Activated CD4-positive, alpha-beta T cell treated with anti-CD3 and anti-CD28 coated beads for 36 hours (primary cell): ENCODE measurements around the gene C2orf81. TPM values are rescaled to one million over a fixed set of nuclear protein-coding genes. Genes with fewer than 3 reads are reported as not detected.
A peak's percentile ranks its signal among the peaks of the same experiment; 100 is the strongest.
"Not testable (repeated sequence)": the region's sequence is repeated elsewhere in the genome, so short reads cannot be mapped to it uniquely, and the experiment has no call there.

Source experiments
- ATAC-seq: fragments of 200-7000 bp; cut with Tn5 transposase; one replicate; pipeline ENCODE4 v1.10.0; 2021; ENCODE audit warnings: mild to moderate bottlenecking, moderate library complexity
- CTCF ChIA-PET: fragments of 350-600 bp; sonication (Branson Sonifier 250); formaldehyde crosslinking; loops from one replicate; lab custom pipeline; 2021; ENCODE audit warnings: antibody characterized with exemption; lab: Charles Lee
- POLR2A ChIA-PET: fragments of 350-600 bp; sonication (Branson Sonifier 250); formaldehyde crosslinking; loops from one replicate; lab custom pipeline; 2021; ENCODE audit warnings: antibody characterized with exemption, inconsistent platforms; lab: Charles Lee
- DNase-seq: peaks from one replicate; pipeline ENCODE4 v3.0.0-alpha.2; 2020
- H3K27ac Mint-ChIP-seq: one replicate; pipeline ENCODE4 v1.8.0; 2021; ENCODE audit warnings: mixed read lengths
- H3K27me3 Mint-ChIP-seq: one replicate; pipeline ENCODE4 v1.8.0; 2021; ENCODE audit warnings: mixed read lengths
- H3K36me3 Mint-ChIP-seq: one replicate; pipeline ENCODE4 v1.8.0; 2021; ENCODE audit warnings: low read depth, mixed read lengths
- H3K4me1 Mint-ChIP-seq: one replicate; pipeline ENCODE4 v1.8.0; 2021; ENCODE audit warnings: mixed read lengths
- H3K4me3 Mint-ChIP-seq: one replicate; pipeline ENCODE4 v1.8.0; 2021; ENCODE audit warnings: mild to moderate bottlenecking, moderate library complexity, mixed read lengths
- H3K9me3 Mint-ChIP-seq: one replicate; pipeline ENCODE4 v1.8.0; 2021; ENCODE audit warnings: low read depth, mixed read lengths
- intact Hi-C, 2 experiments: fragments of 100-400 bp; cut with DNase I in 1 of 2; cut with micrococcal nuclease in 1 of 2; formaldehyde crosslinking; loops; one replicate each; pipeline versions ENCODE4 v1.14.2 to v1.15.1; 2022 to 2024; cut with DNase I, micrococcal nuclease
- total RNA-seq, 2 experiments: library from RNA; stranded (reverse); gene quantifications; one replicate each; pipeline ENCODE4 v1.2.3, GENCODE V29; 2021

Gene C2orf81
- total RNA-seq, 2 experiments from 2014 or later = 4.5 to 4.9 TPM

- DNase-seq, POLR2A ChIA-PET, ATAC-seq, H3K36me3 Mint-ChIP-seq, H3K4me1 Mint-ChIP-seq, intact Hi-C loops, H3K9me3 Mint-ChIP-seq: not testable (repeated sequence)
- CTCF ChIA-PET = interaction anchor here (2.5 kb wide), 1 partner anchor 12 kb away, joined by 12 read pairs; the partner anchor contains the start of gene INO80B
- peaks cover 33% of the 10 kb centered on the region for H3K27me3 Mint-ChIP-seq
- H3K4me3 Mint-ChIP-seq = peak overlapping the region; percentile 44
- H3K27ac Mint-ChIP-seq = peak overlapping the region; percentile 37
Observed at GRCh38 chr2:74442483-74443297, 21.3 kb upstream of the C2orf81 start.

DNA sequence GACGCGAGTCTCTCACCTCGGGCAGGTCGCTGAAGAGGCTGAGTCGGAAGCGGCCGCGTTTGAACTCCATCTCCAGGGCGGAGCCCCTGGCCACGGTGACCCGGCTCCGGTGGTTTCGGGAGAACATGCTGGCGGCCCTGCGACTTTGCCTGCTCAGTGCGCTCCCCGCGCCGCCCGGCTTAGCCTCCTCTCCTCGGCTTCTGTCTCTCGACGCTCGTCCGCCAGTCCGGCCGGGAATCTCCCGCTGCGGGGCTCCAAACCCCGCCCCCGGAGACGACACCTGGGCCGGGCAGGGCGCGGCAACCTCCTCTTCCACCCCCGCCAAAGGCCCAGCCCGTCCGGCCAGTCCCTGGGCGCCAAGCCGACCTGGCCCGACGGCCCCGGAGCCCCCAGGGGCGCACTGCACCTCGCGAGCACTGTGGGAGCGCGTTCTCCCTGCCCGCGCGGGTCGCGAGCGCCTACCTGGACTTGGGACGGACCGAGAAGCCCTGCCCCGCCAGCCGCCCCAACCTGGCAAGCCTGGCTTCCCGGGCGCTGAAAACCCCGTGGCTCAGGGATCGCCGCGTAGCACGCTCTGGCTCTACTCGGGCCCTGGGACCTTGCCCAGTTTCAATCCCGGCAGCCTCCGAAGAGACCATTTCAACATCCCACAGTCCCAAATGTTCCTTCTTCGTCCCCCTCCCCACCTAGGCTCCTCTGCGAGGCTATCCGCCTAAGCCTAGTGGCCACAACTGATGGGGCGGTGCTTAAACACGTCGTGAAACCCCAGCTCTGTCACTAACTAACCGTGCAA is 20.5 kb upstream of the C2orf81 start, which contains the start of gene RTKN:
RTKN (minus strand) TSS at position 248 of the 793 bp plus-strand sequence; CDS start at position 127, 121 bp downstream.
- Mint-ChIP-seq H3K27ac (peak within 1 kb of the TSS; percentile 37), H3K4me1 (peaks cover 10% of the 10 kb centered on the region), H3K4me3 (peak within 1 kb of the TSS; percentile 44), H3K9me3 (no peaks in the 10 kb centered on the region), H3K27me3 (peaks cover 31% of the 10 kb centered on the region), H3K36me3 (no peaks in the 10 kb centered on the region)
- intact Hi-C loops = loop anchor here in 1 of 2 experiments (1.0 kb wide), 1 partner anchor 12 kb away; no protein-coding TSS in a partner anchor
- no peak for ATAC-seq
- CTCF ChIA-PET = interaction anchor here (0.6 to 2.5 kb wide), 4 partner anchors 13 to 257 kb away, joined by 3 to 12 read pairs (median 5); partner anchors contain the start of gene INO80B
- POLR2A ChIA-PET = no interaction called here
- peak; percentile 63 for DNase-seq

DNA sequence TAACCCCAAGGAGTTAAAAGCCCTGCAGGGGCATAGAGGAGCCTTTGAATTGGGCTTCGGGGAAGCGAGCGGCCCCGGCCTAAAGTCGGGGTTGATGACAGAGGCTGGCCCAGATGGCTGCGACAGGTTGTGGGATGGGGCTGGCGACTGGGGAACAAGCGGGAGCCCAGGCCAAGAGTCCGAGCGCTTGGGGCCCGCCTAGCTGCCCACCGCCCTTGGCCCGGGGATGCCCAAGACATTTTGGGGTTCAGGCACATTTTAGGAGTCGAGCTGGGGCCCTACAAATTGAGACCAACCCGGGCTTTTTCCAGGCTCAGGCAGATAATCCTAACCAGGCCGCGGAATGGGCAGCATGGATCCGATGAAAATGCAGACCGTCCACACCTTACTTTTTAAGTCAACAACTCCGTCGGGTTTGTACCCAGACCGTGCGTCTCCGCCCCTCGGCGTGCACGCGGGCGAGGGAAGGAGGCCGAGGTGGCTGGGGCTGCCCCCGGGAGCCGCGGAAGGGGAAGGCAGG is 19.8 kb upstream of the C2orf81 start:
- ChIA-PET CTCF (interaction anchor here (0.6 to 1.8 kb wide), 7 partner anchors 10 to 256 kb away, joined by 3 to 8 read pairs (median 5); partner anchors contain the start of gene INO80B), POLR2A (no interaction called here)
- Mint-ChIP-seq H3K36me3 (no peaks in the 10 kb centered on the region), H3K27me3 (peaks cover 31% of the 10 kb centered on the region), H3K4me3 (peak overlapping the region; percentile 10), H3K4me1 (peaks cover 10% of the 10 kb centered on the region), H3K27ac (no peak overlapping the region), H3K9me3 (no peaks in the 10 kb centered on the region)
- no peak for DNase-seq
- peak; percentile 57 for ATAC-seq
- intact Hi-C loops = loop anchor here in 1 of 2 experiments (1.0 kb wide), 1 partner anchor 13 kb away; no protein-coding TSS in a partner anchor

DNA sequence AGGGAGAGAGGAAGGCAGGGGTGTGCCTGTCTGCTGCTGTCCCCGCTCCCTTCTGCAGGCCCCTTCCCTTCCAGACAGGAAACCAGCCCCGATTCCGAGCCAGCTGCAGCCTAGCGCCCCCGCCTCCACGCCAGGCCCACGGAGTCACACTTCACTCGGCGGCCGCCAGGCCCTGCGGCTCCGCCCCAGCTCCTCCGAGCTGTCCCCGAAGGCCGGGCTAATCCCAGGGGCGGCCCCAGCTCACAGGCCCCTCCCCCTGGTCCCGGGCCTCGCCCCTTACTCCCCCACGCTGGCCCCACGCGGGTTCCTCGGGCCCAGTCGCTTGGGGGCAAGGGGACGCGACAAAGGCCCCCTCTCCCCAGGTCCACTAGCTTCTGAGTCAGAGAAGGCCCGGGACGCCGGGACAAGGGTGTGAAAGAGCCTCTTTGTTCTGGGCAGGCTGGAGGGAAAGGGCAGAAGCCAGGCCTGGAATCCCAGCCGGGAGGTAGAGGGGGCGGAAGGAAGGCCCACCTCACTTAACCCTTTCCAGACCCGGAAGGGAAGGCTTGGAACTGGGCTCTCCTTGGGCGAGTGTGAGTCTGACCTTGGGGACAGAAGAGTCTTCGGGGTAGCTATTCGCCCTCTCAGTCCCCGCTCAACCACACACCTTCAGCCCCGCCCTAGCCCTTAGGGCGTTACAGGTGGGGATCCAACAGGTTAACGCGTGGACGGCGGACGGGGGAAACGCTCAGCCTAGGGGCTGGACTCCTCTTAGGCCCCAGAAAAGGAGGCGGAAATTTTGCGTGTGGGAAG is 19.2 kb upstream of the C2orf81 start:
- ChIA-PET POLR2A (interaction anchor here (0.6 kb wide), 1 partner anchor 13 kb away, joined by 5 read pairs; no protein-coding TSS in a partner anchor), CTCF (interaction anchor here (0.7 to 1.8 kb wide), 11 partner anchors 9 to 191 kb away, joined by 3 to 8 read pairs (median 5); partner anchors contain the start of genes INO80B and PCGF1)
- no peaks in the 10 kb centered on the region for H3K36me3 Mint-ChIP-seq
- H3K4me3 Mint-ChIP-seq = no peak overlapping the region
- peaks cover 31% of the 10 kb centered on the region for H3K27me3 Mint-ChIP-seq
- intact Hi-C loops = loop anchor here in 1 of 2 experiments (1.0 kb wide), 2 partner anchors 14 to 19 kb away; partner anchors contain the start of genes C2orf81 and WDR54
- peak; percentile 77 for DNase-seq
- no peak overlapping the region for H3K27ac Mint-ChIP-seq
- H3K4me1 Mint-ChIP-seq = peaks cover 10% of the 10 kb centered on the region
- H3K9me3 Mint-ChIP-seq = no peaks in the 10 kb centered on the region
- peak; percentile 94 for ATAC-seq

- CTCF ChIA-PET = interaction anchor here (0.7 to 1.8 kb wide), 10 partner anchors 9 to 190 kb away, joined by 3 to 8 read pairs (median 4); partner anchors contain the start of genes INO80B and PCGF1
- Mint-ChIP-seq H3K27ac (no peak overlapping the region), H3K4me1 (peaks cover 10% of the 10 kb centered on the region), H3K4me3 (peak overlapping the region; percentile 26), H3K9me3 (no peaks in the 10 kb centered on the region), H3K36me3 (no peaks in the 10 kb centered on the region), H3K27me3 (peaks cover 31% of the 10 kb centered on the region)
- intact Hi-C loops = loop anchor here in 1 of 2 experiments (1.0 kb wide), 1 partner anchor 19 kb away; the partner anchor contains the start of genes C2orf81 and WDR54
- POLR2A ChIA-PET = interaction anchor here (0.6 to 1.2 kb wide), 2 partner anchors 14 to 15 kb away, joined by 3 to 5 read pairs; no protein-coding TSS in a partner anchor
- DNase-seq (no peak), ATAC-seq (no peak)
Observed at GRCh38 chr2:74439803-74440377, 18.5 kb upstream of the C2orf81 start.

GRCh38 chr2:74439373-74439772 is 18.0 kb upstream of the C2orf81 start:
- H3K36me3 Mint-ChIP-seq = no peaks in the 10 kb centered on the region
- intact Hi-C loops = no loop called here
- POLR2A ChIA-PET = interaction anchor here (1.2 kb wide), 1 partner anchor 15 kb away, joined by 3 read pairs; no protein-coding TSS in a partner anchor
- ATAC-seq (no peak), DNase-seq (no peak)
- H3K27ac Mint-ChIP-seq = no peak overlapping the region
- H3K4me1 Mint-ChIP-seq = peaks cover 10% of the 10 kb centered on the region
- H3K9me3 Mint-ChIP-seq = no peaks in the 10 kb centered on the region
- CTCF ChIA-PET = interaction anchor here (1.2 to 1.8 kb wide), 4 partner anchors 15 to 189 kb away, joined by 4 to 8 read pairs (median 6); partner anchors contain the start of gene INO80B
- no peak overlapping the region for H3K4me3 Mint-ChIP-seq
- H3K27me3 Mint-ChIP-seq = peaks cover 26% of the 10 kb centered on the region

GRCh38 chr2:74438248-74438647 is 16.8 kb upstream of the C2orf81 start:
- H3K9me3 Mint-ChIP-seq = no peaks in the 10 kb centered on the region
- no peak overlapping the region for H3K4me3 Mint-ChIP-seq
- H3K4me1 Mint-ChIP-seq = peaks cover 10% of the 10 kb centered on the region
- DNase-seq = no peak
- POLR2A ChIA-PET = interaction anchor here (1.2 kb wide), 1 partner anchor 16 kb away, joined by 3 read pairs; no protein-coding TSS in a partner anchor
- no peak overlapping the region for H3K27ac Mint-ChIP-seq
- H3K27me3 Mint-ChIP-seq = peaks cover 23% of the 10 kb centered on the region
- CTCF ChIA-PET = interaction anchor here (0.7 kb wide), 1 partner anchor 11 kb away, joined by 5 read pairs; no protein-coding TSS in a partner anchor
- no peaks in the 10 kb centered on the region for H3K36me3 Mint-ChIP-seq
- intact Hi-C loops = no loop called here
- no peak for ATAC-seq

- CTCF ChIA-PET = interaction anchor here (0.6 kb wide), 1 partner anchor 37 kb away, joined by 3 read pairs; no protein-coding TSS in a partner anchor
Observed at GRCh38 chr2:74436848-74437695, 15.7 kb upstream of the C2orf81 start.

DNA sequence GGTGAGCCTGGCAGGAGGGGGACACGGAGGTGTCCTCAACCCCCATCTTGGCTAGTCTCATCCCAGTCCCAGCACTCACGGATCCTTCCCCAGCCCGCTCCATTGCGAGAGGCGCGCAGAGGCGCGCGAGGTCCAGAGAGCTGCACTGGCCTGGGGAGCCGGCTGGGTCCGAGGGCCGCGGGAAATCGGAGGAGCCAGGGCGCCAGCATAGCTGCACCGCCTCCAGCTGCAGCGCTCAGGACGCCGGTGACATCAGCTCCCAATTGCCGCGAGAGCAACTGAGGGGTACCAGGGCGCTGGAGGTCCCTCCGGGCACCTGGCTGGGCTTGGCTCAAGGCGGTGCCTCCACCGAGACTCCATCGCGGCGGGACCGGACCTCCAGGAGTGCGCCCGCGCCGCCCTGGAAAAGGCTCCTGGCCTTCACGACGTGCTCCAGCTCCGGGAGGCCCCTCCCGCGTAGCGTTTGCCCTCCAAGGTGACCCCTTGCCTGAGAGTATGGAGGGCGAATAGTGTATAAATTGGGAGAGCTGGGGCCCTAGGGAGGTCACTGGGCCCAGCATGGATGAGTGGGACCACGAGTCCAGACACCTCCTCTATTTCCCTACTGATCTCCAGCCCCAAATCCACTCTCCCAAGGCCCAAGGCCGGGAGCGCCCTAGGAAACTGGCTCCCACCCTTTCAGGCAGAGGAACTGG is 14.8 kb upstream of the C2orf81 start:
- no peak for ATAC-seq
- no peak overlapping the region for H3K27ac Mint-ChIP-seq
- intact Hi-C loops = no loop called here
- POLR2A ChIA-PET = no interaction called here
- no peak overlapping the region for H3K4me3 Mint-ChIP-seq
- DNase-seq = no peak
- H3K4me1 Mint-ChIP-seq = peaks cover 8% of the 10 kb centered on the region
- H3K27me3 Mint-ChIP-seq = peaks cover 16% of the 10 kb centered on the region
- CTCF ChIA-PET = no interaction called here
- no peaks in the 10 kb centered on the region for H3K9me3 Mint-ChIP-seq
- H3K36me3 Mint-ChIP-seq = no peaks in the 10 kb centered on the region

More at GRCh38 chr2:74436848-74437695, 15.7 kb upstream of the C2orf81 start:
- H3K4me3 Mint-ChIP-seq = no peak overlapping the region
- no peak for DNase-seq
- no peaks in the 10 kb centered on the region for H3K36me3 Mint-ChIP-seq
- intact Hi-C loops = no loop called here
- no peaks in the 10 kb centered on the region for H3K9me3 Mint-ChIP-seq
- H3K27ac Mint-ChIP-seq = no peak overlapping the region
- H3K27me3 Mint-ChIP-seq = peaks cover 16% of the 10 kb centered on the region
- H3K4me1 Mint-ChIP-seq = peaks cover 8% of the 10 kb centered on the region
- POLR2A ChIA-PET = no interaction called here
- no peak for ATAC-seq
